Fibroblast of pulmonary artery (primary cell): ENCODE results near the gene SPEG.

Experiments used
- DNase-seq: peaks from one replicate; pipeline ENCODE4 v3.0.0-alpha.2; 2010; ENCODE audit warnings: low read depth
- H3K4me3 ChIP-seq: replicated peaks from 2 replicates; pipeline ENCODE4 v1.5.1; 2011; ENCODE audit warnings: low read depth, mild to moderate bottlenecking, control low read depth, low read length, moderate library complexity
- TF ChIP-seq, protein P1 (sequence below): IDR thresholded peaks from 2 replicates; pipeline ENCODE4 v1.5.1; 2011; ENCODE audit warnings: mild to moderate bottlenecking, control low read depth, low read length, inconsistent platforms; ENCODE audit errors: missing control alignments

SPEG gene

DNA sequence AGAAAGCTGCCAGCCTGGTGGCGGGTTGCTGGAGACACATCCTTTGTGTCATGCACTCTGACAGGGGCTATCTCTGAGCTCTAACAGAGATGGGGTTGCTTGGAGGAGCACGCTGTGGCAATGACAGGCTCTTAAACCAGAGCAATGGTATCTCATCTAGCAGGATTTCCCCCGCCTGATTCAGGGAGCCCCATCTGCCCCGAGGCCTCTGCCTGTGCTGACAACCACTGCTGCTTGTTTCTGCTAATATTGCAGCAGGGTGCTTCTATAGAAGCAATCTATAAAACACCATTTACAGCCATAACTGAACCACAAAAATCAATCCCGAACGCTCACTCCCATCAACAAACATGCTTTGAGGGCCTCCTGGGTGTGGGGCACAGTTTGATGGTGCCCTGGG is 34.1 kb upstream of the SPEG start:
- no peak for DNase-seq
- TF ChIP-seq, protein P1, sequence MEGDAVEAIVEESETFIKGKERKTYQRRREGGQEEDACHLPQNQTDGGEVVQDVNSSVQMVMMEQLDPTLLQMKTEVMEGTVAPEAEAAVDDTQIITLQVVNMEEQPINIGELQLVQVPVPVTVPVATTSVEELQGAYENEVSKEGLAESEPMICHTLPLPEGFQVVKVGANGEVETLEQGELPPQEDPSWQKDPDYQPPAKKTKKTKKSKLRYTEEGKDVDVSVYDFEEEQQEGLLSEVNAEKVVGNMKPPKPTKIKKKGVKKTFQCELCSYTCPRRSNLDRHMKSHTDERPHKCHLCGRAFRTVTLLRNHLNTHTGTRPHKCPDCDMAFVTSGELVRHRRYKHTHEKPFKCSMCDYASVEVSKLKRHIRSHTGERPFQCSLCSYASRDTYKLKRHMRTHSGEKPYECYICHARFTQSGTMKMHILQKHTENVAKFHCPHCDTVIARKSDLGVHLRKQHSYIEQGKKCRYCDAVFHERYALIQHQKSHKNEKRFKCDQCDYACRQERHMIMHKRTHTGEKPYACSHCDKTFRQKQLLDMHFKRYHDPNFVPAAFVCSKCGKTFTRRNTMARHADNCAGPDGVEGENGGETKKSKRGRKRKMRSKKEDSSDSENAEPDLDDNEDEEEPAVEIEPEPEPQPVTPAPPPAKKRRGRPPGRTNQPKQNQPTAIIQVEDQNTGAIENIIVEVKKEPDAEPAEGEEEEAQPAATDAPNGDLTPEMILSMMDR, result no peak
- H3K4me3 ChIP-seq, result no peak overlapping the region

DNA sequence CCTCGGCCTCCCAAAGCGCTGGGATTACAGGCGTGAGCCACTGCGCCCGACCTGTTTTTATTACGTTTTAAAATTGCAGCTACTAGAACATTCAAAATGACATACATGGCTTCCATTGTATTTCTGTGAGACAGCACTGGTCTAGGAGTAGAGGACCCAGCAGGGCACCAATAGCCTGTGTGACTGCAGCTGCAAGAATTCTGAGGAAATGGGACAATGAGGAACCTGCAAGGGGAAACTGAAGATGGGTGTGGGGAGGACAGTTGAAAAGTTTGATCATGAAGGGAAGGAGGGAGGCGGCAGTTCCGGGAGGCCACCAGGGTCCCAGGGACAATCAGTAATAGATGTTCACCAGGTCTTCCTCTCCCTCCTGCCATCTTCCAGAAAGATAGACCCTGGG is 33.0 kb upstream of the SPEG start:
- TF ChIP-seq, protein P1, result no peak
- H3K4me3 ChIP-seq, result no peak overlapping the region
- no peak for DNase-seq

DNA sequence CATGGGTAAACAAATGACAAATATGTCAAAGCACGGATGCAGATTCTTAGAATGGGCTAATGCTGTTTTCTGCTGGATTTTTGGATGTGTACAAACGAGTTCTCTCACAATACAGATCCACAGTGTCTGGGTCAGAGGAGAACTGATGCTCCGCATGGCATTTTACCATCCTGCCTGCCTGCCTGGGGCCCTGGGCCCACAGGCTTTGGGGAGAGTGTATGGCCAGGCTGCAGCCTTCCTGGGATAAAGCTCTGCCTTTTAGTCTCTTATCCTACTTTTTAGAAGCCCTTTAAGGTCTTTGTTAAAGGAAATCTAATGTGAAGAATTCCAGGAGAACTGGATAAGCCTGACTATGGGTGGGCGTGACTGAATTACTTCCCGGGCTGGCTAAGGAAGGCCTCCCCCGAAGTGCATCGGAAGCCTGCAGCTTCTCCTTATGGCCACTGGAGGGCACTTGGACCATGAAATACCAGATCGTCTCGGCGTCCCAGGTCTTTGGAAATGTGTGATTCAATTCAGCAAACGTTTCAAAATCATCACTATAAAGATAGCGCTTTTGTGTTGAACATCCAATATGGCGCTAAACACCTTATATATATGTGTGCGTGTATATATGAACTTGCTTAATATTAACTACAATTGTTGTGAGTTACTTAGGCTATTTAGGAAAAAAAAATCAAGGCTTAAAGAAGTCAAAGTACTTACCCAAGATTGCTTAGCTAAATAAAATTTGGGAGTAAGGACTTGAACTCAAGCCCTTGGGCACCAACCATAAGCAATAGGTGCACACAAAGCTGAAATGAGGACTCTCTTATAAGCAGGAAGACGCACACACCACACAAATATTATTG is 31.8 kb upstream of the SPEG start:
- no peak overlapping the region for H3K4me3 ChIP-seq
- TF ChIP-seq, protein P1, result peak; percentile 97
- DNase-seq, result peak; percentile 91

DNA sequence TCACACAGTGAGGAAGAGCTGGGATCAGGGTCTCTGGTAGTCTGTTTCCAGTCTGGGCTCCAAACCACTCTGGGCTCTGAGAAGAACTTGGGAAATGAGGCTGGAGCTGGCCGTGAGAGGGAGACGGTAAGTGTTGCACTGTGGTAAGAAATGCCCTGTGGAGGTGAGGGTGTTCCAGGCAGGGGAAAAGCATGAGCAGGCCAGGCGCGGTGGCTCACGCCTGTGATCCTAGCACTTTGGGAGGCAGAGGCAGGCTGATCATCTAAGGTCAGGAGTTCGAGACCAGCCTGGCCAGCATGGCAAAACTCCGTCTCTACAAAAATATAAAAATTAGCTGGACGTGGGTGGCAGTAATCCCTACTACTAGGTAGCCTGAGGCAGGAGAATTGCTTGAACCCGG is 30.8 kb upstream of the SPEG start:
- TF ChIP-seq, protein P1, result no peak
- DNase-seq, result no peak
- H3K4me3 ChIP-seq, result no peak overlapping the region

DNA sequence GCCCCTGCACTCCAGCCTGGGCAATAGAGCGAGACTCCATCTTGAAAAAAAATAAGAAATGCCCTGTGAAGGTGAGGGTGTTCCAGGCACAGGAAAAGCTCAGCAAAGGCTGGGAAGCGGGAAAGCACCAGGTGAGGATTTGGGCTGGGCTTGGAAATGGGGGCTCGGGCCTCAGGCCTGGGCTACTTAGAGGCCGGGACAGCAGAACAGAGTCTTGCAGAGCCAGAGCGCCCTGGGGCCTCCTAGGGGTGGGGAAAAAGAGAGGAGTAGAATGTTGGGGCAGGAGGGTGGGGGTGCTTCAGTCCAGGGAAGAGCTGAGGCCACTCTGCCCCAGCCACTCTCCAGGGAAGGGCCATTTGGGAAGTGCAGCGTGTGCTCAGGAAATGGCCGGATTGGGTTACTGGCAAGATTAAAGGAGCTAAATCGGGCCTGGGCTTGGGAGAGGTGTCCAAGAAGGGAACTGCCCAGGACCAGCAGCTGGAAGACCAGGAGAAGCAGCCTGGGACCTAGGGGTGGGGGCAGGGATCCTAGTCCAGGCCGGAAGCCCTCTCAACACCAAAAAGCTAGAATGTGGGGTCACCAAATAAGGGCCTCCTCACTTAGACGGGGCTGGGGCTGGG is 30.2 kb upstream of the SPEG start:
- no peak for DNase-seq
- no peak overlapping the region for H3K4me3 ChIP-seq
- TF ChIP-seq, protein P1, result no peak

DNA sequence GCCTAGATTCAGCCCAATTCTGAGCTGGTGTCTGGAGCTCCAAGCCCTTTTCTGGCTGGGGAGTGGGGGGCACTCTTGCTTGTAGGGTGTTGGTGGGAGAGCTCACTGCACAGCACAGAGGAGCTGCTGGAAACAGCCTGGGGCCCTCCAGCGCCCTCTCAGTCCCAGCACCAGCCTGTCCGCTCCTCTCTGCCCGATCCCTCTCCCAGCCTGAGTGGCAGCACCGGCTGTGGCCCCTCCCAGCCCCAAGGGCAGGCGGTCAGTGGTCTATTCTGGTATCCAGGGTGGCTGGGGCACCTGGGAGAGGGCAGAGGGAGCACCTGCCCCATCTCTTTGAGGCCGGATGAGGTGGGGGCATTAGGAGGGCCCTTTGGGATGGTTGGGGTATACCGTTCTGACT is 29.7 kb upstream of the SPEG start:
- H3K4me3 ChIP-seq, result no peak overlapping the region
- DNase-seq, result no peak
- TF ChIP-seq, protein P1, result no peak
